Right kidney (tissue), 1 donor: ENCODE results near the gene SLC17A8.
"Not testable (repeated sequence)": the region's sequence is repeated elsewhere in the genome, so short reads cannot be mapped to it uniquely, and the experiment has no call there.

Experiments
- DNase-seq: peaks from one replicate; pipeline ENCODE4 v3.0.0-alpha.2; 2016

Gene SLC17A8

DNA sequence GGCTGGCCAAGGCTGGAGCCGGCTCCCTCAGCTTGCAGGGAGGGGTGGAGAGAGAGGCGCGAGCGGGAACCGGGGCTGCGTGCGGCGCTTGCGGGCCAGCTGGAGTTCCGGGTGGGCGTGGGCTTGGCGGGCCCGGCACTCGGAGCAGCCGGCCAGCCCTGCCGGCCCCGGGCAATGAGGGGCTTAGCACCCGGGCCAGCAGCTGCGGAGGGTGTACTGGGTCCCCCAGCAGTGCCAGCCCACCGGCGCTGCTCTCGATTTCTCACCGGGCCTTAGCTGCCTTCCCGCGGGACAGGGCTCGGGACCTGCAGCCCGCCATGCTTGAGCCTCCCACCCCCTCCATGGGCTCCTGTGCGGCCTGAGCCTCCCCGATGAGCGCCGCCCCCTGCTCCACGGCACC, 73.4 kb downstream of the SLC17A8 start:
- DNase-seq = not testable (repeated sequence)

DNA sequence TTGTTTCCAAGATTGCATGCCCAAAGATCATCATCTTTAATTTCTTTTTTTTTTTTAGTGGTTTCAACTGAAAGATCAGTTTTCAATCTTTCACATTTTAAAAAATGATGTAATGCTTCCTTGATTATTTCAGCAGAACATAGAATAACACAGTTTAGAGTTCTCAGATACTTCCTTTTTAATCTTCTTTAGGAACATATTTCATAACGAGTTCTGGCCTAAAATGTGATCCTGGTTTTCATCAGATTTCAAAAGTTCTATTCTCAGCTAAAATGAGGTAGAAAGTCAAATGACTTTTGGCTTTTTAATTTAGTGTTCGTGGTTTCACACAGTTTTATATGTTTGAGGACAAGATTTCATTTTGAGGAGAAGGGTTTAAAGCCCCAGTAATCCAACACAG, 76.8 kb downstream of the SLC17A8 start:
- no peak for DNase-seq

DNA sequence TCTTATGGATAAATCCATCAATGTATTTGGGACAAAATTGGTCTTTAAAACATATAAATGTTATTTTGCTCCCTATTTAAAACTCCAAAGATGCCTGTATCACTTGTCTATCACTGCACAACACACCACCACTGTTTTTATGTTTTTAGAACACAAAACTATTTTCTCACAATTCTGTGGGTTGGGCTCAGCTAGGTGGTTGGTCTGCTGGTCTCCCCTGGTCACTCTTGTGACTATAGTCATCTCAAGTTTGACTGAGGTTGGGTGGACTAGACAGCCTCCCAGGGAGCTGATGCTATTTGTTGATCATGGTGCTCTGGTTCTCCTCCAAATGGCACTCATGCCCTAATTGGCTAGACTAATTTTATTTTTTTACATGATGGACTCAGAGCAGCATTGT, 77.3 kb downstream of the SLC17A8 start:
- DNase-seq = no peak

DNA sequence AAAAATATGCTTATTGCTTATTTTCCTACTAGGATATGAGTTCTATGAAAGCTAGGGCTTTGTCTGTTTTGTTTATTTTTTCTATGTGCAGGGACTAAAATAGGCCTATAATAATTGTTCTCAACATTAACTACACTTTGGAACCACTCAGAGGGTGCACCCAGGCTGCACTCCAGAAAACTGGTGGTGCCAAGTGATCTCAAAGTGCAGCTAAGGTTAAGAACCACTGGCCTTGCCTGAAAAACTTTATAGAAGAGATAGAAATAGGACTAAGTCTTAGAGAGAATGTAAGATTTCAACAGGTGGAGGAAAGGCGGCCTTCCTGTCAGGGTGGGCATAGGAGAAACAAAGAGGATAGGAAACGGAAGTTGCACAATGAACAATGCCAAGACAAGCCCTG, 79.1 kb downstream of the SLC17A8 start:
- no peak for DNase-seq

DNA sequence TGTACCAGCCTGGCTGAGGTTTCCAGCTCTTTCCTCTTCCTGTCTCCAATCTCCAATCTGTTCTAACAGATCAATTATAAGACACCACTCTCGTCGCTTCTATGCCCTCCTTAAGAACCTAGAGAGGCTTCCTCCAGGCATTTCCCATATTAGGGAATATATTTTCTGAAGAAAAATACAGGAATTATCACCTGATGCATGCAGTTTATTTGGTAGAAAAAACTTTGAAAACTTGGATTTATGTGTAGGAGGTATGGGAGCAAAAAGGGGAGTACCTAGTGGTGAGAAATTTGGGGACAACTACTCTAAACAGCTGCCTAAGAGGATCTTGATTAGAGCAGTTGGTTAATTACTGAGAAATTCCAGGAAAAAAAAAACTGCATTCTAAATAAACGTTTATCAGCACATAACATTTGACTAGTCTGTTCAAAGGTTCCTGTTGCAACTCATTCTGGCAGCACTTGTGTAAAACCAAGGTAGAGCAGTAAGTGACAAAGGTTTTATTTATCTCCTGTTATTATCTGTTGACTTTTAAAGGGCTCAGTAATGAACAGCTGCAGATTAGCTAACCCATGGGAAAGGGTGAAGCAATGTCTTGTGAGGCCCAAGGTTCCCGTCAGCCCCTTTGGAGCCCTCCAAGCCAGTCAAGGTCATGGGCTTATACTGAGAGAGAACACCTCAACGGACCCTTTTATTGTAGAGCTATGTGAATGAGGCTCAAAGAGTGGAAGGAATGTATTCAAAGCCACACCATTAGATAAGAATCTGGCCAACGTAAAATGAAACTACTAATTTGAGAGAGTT, 80.4 kb downstream of the SLC17A8 start:
- no peak for DNase-seq

DNA sequence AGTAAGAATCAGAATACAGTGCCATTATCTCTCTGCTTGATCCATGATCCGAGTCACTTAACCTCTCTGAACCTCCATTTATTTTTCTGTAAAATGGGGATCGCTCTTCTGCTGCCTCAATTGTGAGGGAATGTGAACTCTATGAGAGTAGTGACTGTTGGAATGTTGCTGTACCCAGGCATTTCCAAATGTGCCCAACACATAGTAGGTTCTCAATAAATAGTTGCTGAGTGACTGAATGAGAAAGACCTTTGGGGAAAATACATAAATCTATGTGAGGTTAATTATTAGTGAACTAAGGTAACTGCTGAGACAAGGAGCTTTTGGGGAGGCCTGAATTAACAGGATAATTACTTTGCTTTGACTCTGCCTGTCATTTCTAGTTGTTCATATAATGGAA, 82.9 kb downstream of the SLC17A8 start:
- DNase-seq = no peak

DNA sequence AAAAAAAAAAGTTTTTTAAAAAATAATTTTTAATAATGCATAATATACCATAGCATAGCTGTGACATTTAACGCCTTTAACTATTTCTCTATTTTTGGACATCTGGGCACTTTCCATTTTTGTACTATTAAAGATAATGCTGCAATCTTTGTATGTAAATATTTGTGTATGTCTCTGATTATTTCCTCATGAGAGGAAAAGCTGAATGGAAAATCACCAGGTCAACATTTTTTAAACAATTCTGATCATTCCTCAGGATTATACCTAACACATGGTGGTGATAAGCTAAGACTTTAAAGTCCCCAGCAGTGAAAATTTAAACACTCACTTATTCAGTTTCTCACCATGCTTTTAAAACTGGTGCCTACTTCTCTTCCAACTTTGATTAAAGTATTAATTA, 85.5 kb downstream of the SLC17A8 start:
- DNase-seq = no peak

DNA sequence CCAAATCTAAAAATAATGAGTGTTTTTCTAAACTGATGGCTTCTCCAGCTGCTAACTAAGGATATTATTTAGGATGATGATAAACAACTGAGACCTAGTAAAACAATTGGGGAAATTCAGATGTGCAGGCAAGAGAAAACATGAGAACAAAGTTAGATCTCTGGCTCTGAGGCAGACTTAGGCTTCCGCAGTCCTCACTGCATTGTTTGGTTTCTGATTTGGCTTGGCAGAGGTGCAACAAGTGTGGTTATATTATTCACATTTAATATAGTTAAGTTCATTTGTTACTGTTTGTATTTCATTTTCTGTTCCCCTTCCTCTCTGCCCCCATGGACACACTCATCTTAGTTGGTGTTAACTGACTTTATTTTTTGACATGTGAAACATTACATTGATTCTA, 86.6 kb downstream of the SLC17A8 start:
- DNase-seq = no peak

DNA sequence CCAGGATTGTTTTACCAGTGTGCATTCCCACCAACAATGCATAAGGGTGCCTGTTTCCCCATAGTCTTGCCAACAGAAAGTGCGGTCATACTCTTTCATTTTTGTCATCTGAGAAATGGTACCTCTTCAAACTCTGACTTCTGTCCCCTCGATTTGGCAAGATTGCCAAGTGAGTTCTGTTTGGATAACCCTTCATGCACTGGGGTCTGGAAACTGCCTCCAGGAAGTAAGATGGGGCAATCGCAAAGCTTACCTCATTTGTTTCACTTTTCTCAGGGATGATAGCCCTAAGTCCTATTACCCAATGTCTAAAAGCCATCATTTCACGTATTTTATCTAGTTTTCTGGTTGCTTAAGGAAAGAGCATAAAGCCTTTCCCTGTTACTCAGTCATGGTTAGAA, 88.2 kb downstream of the SLC17A8 start:
- DNase-seq = no peak

DNA sequence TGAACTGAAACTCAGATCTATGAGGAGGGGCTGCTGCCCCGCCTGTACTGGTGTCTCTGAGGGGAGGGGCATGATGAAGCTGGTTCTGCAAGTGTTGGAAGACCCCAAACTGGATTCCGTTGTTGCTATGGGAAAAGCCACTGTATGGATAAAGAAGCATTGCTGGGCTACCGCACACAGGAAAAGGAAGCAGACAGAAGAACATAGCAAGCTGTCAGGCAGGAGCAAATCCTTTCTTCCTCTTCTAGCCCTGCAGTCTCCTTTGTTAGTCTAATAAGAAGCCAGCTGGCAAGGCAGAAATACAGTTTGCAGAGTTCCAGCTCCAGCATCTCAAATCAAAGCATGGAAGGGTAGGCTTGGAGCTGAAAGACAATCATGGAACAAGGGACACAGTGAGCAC, 90.5 kb downstream of the SLC17A8 start:
- no peak for DNase-seq

DNA sequence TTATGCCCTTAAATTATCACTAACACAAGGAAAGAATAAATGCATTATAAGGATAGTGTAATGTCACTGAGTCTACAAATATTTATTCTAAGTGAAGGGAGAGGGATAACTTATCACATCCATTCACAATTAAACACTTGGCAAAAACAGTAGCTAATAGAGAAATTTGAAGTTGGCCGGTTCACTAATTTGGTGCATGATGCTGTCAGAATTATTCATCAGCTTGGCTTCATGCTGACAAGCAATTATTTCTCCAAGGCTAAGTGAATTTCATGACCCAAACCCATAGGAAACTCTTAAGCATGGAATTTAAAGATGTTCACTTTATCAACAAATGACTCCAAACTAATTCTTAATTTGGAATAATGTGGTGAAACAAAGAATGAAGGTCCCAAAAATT, 91.8 kb downstream of the SLC17A8 start:
- DNase-seq = no peak

DNA sequence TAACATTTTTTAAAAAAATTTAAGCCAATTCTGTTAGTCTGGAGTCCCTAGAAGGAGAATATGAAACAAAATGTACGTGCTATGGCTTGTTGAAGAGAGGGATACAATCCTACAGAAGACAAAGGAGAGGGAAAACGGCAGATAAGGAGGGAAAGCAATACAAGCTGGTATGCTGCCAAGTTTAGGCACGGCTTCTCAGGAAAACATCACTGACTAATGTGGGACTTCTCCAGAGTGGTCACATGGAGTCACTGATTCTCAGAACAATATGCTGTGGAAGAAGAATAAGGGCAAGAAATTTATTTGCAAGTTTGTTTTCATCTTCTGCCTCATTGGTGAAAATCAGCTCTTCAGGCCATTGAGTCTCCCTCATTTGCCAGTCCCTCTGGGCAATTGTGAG, 93.9 kb downstream of the SLC17A8 start:
- DNase-seq = no peak

DNA sequence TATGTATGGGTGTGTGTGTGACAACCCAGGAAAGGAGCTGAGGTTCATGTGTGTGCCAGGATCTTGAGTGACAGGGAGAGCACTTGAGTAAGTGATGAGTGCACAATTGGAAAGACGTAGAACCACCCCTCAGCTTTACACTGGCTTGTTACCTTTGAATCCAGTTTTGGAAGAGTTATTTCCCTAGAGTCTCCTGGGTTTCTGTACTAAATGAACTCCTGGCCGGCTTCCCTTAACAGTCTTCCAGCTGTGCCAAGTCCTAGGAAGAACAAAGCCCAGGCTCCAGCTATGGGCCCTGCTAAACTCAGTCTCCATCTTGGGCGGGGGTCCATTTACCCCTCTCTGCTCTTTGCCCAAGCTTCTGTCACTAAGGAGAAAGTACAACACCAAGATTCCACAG, 97.1 kb downstream of the SLC17A8 start:
- no peak for DNase-seq

DNA sequence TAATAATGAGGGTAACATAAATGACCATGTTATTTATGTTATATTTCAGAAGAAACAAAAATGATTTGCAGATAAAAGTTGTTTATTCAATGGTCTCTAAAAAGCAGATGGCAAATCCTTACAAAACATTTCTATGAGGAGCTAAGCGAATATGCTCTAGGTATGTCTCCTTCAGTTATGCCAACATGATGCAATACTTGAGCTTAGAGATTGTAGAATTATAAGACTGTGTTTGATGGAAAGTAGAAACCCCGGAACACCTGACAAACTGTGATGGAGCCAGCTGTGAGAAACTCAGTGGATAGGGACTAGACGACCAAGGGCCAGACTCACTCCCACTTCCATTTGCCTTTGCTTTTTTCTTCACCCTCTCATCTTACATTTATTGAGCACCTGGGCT, 99.0 kb downstream of the SLC17A8 start:
- DNase-seq = no peak

DNA sequence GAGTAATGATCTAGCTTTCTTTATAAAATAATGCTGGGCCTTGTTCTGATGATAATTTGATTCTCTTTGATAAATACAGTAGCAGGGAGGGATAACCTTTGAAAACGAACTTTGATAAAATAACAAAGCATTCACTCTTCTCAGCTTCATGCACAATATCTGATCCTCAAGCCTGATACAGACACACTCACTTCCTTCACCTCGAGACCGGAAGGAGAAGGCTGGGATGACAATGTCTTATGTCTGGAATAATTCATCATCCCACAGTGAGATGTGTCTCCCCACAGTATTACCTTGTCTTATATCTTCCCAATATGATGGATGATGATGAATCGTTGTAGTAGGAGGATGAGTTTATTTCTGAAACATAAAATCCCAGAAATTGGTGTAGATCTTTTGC, 101.3 kb downstream of the SLC17A8 start:
- DNase-seq = no peak

DNA sequence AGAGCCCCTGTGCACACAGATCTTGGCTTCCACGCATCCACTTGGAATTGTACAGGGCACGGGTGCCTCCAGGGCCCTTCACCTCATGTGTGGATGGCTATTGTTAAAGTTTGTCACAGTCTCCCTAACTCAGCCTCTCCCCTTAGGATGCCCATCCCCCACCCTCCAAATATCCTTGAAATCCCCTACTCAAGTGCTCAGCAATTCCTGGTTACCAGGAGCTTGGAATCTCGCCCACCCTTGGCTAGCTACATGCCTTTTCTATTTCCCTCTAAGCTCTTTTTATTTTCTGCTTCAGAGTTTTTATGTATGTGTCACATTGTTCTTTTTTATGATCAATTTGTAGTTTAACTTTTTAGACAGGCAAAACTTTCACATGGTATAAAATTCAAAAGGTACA, 103.8 kb downstream of the SLC17A8 start:
- no peak for DNase-seq

DNA sequence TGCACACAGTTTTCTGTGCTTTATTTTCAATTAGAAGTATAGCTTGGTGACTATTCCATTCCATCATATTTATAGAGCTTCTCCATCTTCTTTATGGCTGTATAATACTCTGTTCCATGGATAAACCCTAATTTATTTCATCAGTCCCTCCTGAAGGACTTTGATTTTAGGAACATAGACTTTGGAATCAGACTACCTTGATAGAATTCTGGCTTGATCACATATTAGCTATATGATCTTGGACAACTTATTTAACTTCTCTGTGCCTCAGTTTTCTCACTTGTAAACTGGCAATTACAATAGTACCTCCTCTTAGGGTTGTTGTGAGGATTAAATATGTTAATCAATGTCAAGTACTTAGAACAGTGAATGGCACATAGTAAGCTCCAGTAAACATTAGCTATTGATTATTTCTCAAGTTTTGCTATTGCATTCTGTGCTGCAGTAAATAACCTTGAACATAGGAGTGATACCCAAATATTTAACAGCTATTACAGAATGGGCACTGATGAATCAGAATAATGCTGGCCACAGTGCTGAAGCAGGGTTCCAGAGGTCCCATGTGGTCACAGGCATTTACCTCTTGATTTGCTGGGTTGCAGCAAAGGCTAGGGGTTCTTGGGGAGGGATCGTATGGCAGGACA, 104.6 kb downstream of the SLC17A8 start:
- DNase-seq = no peak

DNA sequence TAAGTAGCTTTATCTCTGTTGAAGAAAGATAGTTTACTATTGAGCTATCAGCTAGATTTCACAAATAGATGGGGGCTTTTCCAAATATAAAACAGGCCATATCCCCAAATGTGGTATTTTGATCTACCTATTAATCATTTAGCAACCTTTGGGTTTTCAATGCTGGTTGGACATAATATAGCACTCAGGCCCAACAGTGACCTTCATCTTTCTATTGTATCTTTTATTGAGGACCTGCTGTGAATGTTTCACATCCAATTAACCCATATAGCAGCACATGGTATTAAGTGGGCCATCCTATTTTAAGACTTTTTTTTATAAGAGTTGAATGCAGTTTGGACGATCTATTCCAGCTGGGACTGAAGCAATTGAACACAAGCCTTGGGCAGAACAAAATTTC, 106.8 kb downstream of the SLC17A8 start:
- no peak for DNase-seq

DNA sequence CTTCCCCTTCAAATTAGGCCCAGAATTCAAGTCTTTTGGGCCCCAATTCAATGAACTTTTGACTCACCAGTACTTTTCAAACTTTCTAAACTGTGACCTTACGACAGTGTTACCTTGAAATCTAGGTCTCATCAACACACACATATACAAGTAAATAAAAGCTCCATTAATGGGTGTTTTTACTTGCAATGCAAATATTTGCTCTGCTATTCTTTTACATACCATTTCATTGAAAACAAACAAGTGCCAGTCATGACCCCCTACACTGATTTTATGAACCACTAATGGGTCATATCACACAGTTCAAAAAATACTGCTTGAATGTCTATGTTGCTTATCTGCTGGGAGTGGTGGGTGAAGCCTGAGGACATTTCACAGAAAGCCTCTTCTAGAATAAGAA, 107.7 kb downstream of the SLC17A8 start:
- DNase-seq = no peak

DNA sequence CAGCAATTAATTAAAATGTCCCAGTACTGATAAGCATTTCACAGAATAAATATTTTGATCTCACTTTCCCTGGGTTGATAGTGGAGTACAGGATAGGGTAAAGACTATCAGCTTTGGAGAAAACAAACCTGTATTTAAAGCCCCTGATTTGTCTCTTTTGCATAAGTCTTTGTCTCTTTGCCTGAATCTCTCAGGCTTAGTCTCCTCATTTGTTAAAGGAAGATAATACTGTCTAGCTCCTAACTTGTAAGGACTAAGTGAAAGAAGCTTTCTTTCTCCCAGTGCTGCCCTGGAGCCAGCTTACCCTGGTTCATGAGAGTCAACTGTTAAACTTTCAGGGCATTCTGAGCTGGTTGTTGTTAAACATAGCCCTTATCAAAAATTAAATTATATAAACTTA, 111.3 kb downstream of the SLC17A8 start:
- DNase-seq = no peak
